GM18505 (cell line): Measurements from ENCODE around the gene CYP27B1.

ENCODE experiments used
- ATAC-seq: cut with Tn5 transposase; IDR thresholded peaks from one replicate; pipeline ENCODE4 v1.9.1; 2021; ENCODE audit not compliant: unreplicated experiment
- POLR2A ChIP-seq: IDR thresholded peaks from 4 replicates; pipeline ENCODE4 v1.6.1; 2011; ENCODE audit warnings: borderline replicate concordance; ENCODE audit not compliant: insufficient read depth, insufficient read length; ENCODE audit errors: extremely low read depth

CYP27B1 gene

GRCh38 chr12:57755454-57756372 lies 11.2 kb downstream of the CYP27B1 start:
- ATAC-seq, result no peak
- TF ChIP-seq POLR2A, result no peak

DNA sequence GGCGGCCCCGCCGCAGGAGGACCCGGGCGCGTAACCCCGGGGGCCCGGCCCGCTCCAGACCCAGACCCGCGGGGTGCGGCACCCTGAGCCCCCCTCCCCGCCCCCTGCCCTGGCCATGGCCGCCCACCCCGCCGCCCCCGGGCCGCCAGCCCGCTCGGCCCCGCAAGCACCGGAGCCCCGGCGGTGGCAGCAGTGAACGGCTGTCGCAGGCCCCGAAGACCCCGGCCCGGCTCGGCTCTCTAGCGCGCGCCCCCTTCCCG lies 11.8 kb downstream of the CYP27B1 start:
- ATAC-seq, result no peak
- no peak for TF ChIP-seq POLR2A

GRCh38 chr12:57754411-57755193 lies 12.3 kb downstream of the CYP27B1 start, which contains the start of gene MARCHF9:
Gene MARCHF9, plus strand, starts transcription at chr12:57755103. Its CDS starts 426 bp downstream, at chr12:57755529.
- no peak for TF ChIP-seq POLR2A
- peak; percentile 32 for ATAC-seq

DNA sequence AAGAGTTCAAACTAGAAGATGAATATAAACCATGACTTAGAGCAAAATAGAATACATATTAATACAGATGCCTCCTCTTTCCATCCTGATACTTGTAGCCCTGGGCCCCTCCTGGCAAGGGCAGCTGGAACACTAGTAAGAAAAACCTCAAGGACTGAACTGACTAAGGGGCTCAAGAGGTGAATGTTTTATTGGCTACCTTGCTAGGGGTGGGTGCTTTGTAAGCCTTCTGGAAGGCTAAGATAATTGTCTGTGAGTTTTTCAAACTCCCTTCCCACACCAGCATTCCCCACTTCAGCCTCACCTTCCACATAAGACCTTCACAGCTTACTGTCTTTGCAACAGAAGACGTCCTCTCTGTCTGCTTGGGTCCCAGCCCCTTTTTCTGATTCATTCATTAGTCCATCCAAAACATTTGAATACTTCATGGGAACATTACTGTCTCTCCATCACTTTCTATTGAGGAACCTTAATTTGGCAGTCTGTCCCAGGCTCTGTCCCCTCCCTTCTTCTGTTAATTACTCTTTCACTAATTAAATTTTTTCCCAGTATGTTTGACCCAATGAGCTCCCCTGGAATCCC lies 13.0 kb downstream of the CYP27B1 start:
- no peak for TF ChIP-seq POLR2A
- ATAC-seq, result no peak

DNA sequence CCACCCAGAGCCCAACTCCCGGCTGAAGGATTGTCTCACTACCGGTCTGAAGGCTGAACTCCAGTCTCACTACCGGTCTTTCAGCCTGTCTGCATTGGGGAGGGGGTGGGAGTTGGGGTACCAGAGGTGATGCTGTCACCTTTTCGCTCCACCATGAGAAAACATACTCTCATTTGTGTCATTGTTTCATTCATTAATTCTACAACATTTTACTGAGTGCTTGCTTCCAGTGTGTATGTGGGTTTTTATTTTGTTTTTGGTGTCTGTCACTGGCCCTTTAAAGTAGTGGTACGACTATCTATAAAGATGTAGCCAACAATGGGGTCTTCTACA lies 14.2 kb downstream of the CYP27B1 start:
- TF ChIP-seq POLR2A, result no peak
- no peak for ATAC-seq

GRCh38 chr12:57751788-57752667 lies 14.8 kb downstream of the CYP27B1 start, which contains the start of gene CDK4:
Gene CDK4, minus strand, starts transcription at chr12:57752310. Its CDS starts 593 bp downstream, at chr12:57751717.
- ATAC-seq, result peak; percentile 66
- TF ChIP-seq POLR2A, result peak; percentile 82

DNA sequence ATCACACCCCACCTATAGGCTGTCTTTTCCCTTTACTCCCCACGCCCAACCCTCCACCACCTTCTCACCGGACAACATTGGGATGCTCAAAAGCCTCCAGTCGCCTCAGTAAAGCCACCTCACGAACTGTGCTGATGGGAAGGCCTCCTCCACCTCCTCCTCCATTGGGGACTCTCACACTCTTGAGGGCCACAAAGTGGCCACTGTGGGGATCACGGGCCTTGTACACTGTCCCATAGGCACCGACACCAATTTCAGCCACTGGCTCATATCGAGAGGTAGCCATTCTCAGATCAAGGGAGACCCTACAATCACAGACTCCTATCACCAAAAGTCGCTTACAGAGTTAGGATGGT lies 15.5 kb downstream of the CYP27B1 start:
- TF ChIP-seq POLR2A, result no peak
- ATAC-seq, result no peak

GRCh38 chr12:57750561-57751431 lies 16.1 kb downstream of the CYP27B1 start:
- TF ChIP-seq POLR2A, result no peak
- ATAC-seq, result no peak

DNA sequence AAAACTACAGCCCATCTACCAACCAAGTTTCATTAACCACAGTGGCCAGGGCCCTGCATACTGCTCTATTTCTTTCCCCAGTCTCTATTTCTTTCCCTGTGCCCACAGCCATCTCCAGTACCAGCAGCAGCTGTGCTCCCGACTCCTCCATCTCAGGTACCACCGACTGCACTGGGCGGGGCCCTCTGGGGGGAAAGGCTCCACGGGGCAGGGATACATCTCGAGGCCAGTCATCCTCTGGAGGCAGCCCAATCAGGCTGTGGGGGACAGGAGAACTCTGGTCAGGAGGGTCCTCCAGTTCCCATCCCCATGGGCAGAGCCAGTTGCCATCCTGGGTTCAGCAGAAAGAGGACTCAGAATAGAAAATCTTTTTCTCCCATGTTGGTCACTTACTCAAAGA lies 17.8 kb downstream of the CYP27B1 start:
- no peak for TF ChIP-seq POLR2A
- ATAC-seq, result no peak

DNA sequence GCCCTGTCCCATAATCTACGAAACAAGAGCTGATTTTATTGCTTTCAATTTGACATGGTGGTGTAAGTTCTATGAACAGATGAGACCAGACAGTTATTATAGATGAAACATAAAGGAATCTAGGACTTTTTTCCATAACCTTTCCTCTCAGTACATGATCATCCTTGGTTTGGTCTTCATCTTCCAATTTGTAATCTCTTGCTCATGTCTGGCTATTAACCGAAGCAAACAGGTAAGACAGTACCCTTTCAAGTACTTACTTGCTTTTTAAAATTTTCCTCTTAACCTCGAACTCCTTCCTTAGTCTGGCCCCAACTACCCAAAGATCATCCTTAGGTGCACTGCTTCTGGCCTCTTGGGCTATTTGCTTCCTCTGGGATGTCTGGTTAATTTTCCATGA lies 20.9 kb downstream of the CYP27B1 start:
- no peak for TF ChIP-seq POLR2A
- no peak for ATAC-seq

DNA sequence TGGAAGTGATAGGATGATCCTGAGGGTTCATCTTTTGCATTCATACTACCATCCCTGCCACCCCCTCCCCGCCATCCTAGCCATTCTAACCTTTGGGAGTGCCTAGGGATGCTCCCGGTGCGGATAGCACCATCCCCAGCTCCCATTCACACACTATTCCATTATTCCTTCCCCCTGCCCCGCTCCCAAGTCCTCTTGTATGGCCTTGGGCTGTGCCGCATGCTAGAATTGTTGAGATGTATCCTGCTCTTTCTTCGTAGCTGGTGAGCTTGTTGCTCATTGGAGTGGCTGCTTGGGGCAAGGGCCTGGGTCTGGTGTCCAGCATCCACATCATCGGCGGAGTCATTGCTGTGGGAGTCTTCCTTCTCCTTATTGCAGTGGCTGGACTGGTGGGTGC lies 21.4 kb downstream of the CYP27B1 start:
- no peak for ATAC-seq
- TF ChIP-seq POLR2A, result peak; percentile 34
